Measurements from ENCODE around the gene TXNRD2. TPM values are rescaled to one million over a fixed set of nuclear protein-coding genes. Genes with fewer than 3 reads are reported as not detected.

The TXNRD2 gene
- total RNA-seq, 2 donors from 2014 or later: 7.3 to 13.6 TPM

GRCh38 chr22:19916941-19917340 is 24.7 kb downstream of the TXNRD2 start:
- 84 to 90% methylated on average over 6 to 7 of the region's 7 CpGs for WGBS, 2 experiments (ENCODE audit: insufficient coverage in 1 of 2, insufficient read length in 1 of 2)
- Histone ChIP-seq H3K36me3 (ENCODE audit: control insufficient read depth, insufficient read depth, low read length) (peaks cover 15% of the 10 kb centered on the region), H3K4me1 (ENCODE audit: control insufficient read depth, insufficient read depth, low read length) (no peaks in the 10 kb centered on the region), H3K27ac (ENCODE audit: low read depth, low read length) (no peak overlapping the region), H3K9ac (ENCODE audit: extremely low read depth, low read length, poor library complexity, severe bottlenecking) (no peak overlapping the region), H3K9me3 (ENCODE audit: control insufficient read depth, low read length) (peaks cover 5% of the 10 kb centered on the region), H3K27me3 (ENCODE audit: control insufficient read depth, insufficient read depth, low read length, poor library complexity, severe bottlenecking) (no peaks in the 10 kb centered on the region), H3K4me3 (ENCODE audit: low read length) (no peak overlapping the region)
- TF ChIP-seq CTCF (conservative IDR thresholded peaks at IDR 0.05): no peak
- Mint-ChIP-seq H3K27me3 (ENCODE audit: insufficient read depth) (no peaks in the 10 kb centered on the region), H3K4me1 (no peaks in the 10 kb centered on the region), H3K36me3 (ENCODE audit: low read depth) (peaks cover 12% of the 10 kb centered on the region), H3K27ac (no peak overlapping the region), H3K4me3 (no peak overlapping the region), H3K9me3 (no peaks in the 10 kb centered on the region)
- DNase-seq: no peak

DNA sequence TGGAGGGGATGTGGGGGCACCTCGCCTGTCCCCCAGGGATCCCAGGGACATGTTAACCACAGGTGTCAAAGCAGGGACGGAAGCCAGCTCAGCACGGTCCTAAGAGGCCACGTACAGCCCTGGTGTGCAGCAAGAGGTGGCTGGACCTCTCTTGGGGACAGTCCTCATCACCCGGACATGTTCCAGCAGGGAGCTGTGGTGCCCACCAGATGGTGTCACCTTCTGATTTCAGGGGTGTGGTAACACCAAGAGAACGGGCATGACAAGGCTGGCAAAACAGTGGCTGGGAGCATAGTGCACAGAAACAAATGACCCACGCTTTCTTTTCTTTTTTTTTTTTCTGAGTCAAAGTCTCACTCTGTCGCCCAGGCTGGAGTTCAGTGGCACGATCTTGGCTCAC is 25.6 kb downstream of the TXNRD2 start:
- no peak overlapping the region for H3K4me3 Mint-ChIP-seq
- H3K36me3 Mint-ChIP-seq (ENCODE audit: low read depth): peaks cover 12% of the 10 kb centered on the region
- H3K9me3 ChIP-seq (ENCODE audit: control insufficient read depth, low read length): peaks cover 5% of the 10 kb centered on the region
- TF ChIP-seq CTCF (conservative IDR thresholded peaks at IDR 0.05): no peak
- no peak overlapping the region for H3K9ac ChIP-seq (ENCODE audit: extremely low read depth, low read length, poor library complexity, severe bottlenecking)
- H3K27ac ChIP-seq (ENCODE audit: low read depth, low read length): no peak overlapping the region
- WGBS, 2 experiments (ENCODE audit: insufficient coverage in 1 of 2, insufficient read length in 1 of 2): 86 to 94% methylated on average over 6 to 9 of the region's 9 CpGs
- no peak overlapping the region for H3K27ac Mint-ChIP-seq
- H3K9me3 Mint-ChIP-seq: no peaks in the 10 kb centered on the region
- H3K27me3 Mint-ChIP-seq (ENCODE audit: insufficient read depth): no peaks in the 10 kb centered on the region
- H3K4me1 Mint-ChIP-seq: no peaks in the 10 kb centered on the region
- H3K27me3 ChIP-seq (ENCODE audit: control insufficient read depth, insufficient read depth, low read length, poor library complexity, severe bottlenecking): no peaks in the 10 kb centered on the region
- H3K36me3 ChIP-seq (ENCODE audit: control insufficient read depth, insufficient read depth, low read length): peaks cover 15% of the 10 kb centered on the region
- H3K4me1 ChIP-seq (ENCODE audit: control insufficient read depth, insufficient read depth, low read length): no peaks in the 10 kb centered on the region
- no peak for DNase-seq
- no peak overlapping the region for H3K4me3 ChIP-seq (ENCODE audit: low read length)

DNA sequence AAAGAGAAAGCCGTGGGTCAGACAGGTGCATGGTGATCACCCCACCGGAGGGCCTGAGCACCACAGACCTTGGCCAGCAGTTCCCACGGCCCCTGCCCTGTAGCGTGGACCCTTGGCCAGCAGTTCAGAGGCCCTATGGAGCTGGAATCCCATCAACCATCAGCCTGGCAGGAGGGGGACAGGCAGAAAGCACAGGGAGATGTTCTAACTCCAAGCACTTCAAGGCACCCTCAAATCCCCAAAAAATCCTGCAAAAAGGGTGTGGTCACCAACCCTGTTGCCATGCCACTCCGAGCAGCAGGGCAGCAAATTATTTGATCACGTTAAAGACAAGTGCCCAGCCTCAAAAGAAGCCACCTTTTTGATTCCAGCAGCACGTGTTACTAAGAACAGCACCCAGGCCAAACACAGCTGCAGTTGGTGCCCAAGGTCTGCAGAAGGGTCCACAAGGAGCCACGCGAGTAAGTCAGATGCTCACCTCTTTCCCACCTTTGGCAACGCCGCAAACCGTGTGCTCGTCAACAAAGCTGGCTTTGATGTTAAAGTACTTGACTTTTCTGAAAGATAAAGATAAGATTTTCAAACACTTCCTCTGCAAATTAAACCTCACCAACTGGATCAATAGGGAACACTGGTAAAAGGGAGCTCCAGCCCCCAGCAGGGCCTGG is 26.2 kb downstream of the TXNRD2 start:
- Histone ChIP-seq H3K36me3 (ENCODE audit: control insufficient read depth, insufficient read depth, low read length) (peaks cover 15% of the 10 kb centered on the region), H3K27me3 (ENCODE audit: control insufficient read depth, insufficient read depth, low read length, poor library complexity, severe bottlenecking) (no peaks in the 10 kb centered on the region), H3K27ac (ENCODE audit: low read depth, low read length) (no peak overlapping the region), H3K9me3 (ENCODE audit: control insufficient read depth, low read length) (peaks cover 5% of the 10 kb centered on the region), H3K4me1 (ENCODE audit: control insufficient read depth, insufficient read depth, low read length) (no peaks in the 10 kb centered on the region), H3K9ac (ENCODE audit: extremely low read depth, low read length, poor library complexity, severe bottlenecking) (no peak overlapping the region), H3K4me3 (ENCODE audit: low read length) (no peak overlapping the region)
- WGBS, 2 experiments (ENCODE audit: insufficient coverage in 1 of 2, insufficient read length in 1 of 2): 87 to 91% methylated on average over 12 to 13 of the region's 13 CpGs
- no peak for DNase-seq
- Mint-ChIP-seq H3K4me3 (no peak overlapping the region), H3K4me1 (no peaks in the 10 kb centered on the region), H3K27ac (no peak overlapping the region), H3K36me3 (ENCODE audit: low read depth) (peaks cover 12% of the 10 kb centered on the region), H3K27me3 (ENCODE audit: insufficient read depth) (no peaks in the 10 kb centered on the region), H3K9me3 (no peaks in the 10 kb centered on the region)
- no peak for TF ChIP-seq CTCF (conservative IDR thresholded peaks at IDR 0.05)
